Measurements from ENCODE around the gene CUEDC1.

The CUEDC1 gene

GRCh38 chr17:57887161-57887560, 68.1 kb downstream of the CUEDC1 start:
- peaks cover 13% of the 10 kb centered on the region for H3K27me3 ChIP-seq (ENCODE audit: insufficient read depth, low read length, poor library complexity)
- no peak overlapping the region for H3K9ac ChIP-seq (ENCODE audit: low read depth, low read length)
- no peak overlapping the region for H3K27ac ChIP-seq (ENCODE audit: low read length)
- H4K20me1 ChIP-seq (ENCODE audit: insufficient read depth, low read length) = 0 out of 2 replicates have a peak, but pooled peaks cover 4% of the 10 kb centered on the region
- H3K4me2 ChIP-seq (ENCODE audit: insufficient read depth, low read length) = no peak overlapping the region
- H3K79me2 ChIP-seq (ENCODE audit: insufficient read depth, low read length) = no peaks in the 10 kb centered on the region
- no peaks in the 10 kb centered on the region for H3K36me3 ChIP-seq (ENCODE audit: insufficient read depth, low read length)
- ATAC-seq (ENCODE audit: insufficient read depth, low read depth) = no peak
- no peaks in the 10 kb centered on the region for H3K4me1 ChIP-seq (ENCODE audit: insufficient read depth, low read length)
- no peak for TF ChIP-seq EZH2 (IDR thresholded peaks at IDR 0.05; ENCODE audit: borderline replicate concordance, low read depth, low read length, severe bottlenecking)
- TF ChIP-seq, protein P1, sequence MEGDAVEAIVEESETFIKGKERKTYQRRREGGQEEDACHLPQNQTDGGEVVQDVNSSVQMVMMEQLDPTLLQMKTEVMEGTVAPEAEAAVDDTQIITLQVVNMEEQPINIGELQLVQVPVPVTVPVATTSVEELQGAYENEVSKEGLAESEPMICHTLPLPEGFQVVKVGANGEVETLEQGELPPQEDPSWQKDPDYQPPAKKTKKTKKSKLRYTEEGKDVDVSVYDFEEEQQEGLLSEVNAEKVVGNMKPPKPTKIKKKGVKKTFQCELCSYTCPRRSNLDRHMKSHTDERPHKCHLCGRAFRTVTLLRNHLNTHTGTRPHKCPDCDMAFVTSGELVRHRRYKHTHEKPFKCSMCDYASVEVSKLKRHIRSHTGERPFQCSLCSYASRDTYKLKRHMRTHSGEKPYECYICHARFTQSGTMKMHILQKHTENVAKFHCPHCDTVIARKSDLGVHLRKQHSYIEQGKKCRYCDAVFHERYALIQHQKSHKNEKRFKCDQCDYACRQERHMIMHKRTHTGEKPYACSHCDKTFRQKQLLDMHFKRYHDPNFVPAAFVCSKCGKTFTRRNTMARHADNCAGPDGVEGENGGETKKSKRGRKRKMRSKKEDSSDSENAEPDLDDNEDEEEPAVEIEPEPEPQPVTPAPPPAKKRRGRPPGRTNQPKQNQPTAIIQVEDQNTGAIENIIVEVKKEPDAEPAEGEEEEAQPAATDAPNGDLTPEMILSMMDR (IDR thresholded peaks at IDR 0.05; ENCODE audit: borderline replicate concordance, extremely low read depth, low read length, poor library complexity, severe bottlenecking) = no peak
- H3K9me3 ChIP-seq (ENCODE audit: insufficient read depth, low read length, severe bottlenecking) = no peaks in the 10 kb centered on the region
- DNase-seq = no peak
- H2AFZ ChIP-seq (ENCODE audit: low read depth, low read length) = no peak overlapping the region
- H3K4me3 ChIP-seq (ENCODE audit: low read depth in 1 of 2, low read length in 2 of 2) = no peak overlapping the region

DNA sequence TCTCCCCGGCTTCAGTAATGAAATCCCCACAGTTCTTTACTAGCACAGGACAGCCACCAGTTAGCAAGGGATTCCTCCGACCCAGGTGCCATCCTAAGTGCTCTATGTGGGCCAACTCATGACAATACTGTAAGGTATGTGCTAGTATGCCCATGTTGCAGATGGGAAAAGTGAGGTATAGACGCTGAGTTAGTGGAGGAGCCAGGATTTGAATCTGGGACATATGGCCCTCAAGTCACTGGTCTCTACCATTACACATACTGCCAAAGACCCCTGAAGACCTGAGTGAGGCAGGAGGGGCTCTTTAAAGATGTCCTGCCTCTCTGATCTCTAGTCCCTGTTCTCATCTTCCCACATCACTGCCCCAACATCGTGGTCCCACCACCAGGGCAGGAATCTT, 69.2 kb downstream of the CUEDC1 start:
- Histone ChIP-seq H3K9me3 (ENCODE audit: insufficient read depth, low read length, severe bottlenecking) (no peaks in the 10 kb centered on the region), H3K27ac (ENCODE audit: low read length) (no peak overlapping the region), H3K9ac (ENCODE audit: low read depth, low read length) (no peak overlapping the region), H3K4me3 (ENCODE audit: low read depth in 1 of 2, low read length in 2 of 2) (no peak overlapping the region), H4K20me1 (ENCODE audit: insufficient read depth, low read length) (peaks cover 10% of the 10 kb centered on the region; the same call in 1 of the 2 replicates), H3K79me2 (ENCODE audit: insufficient read depth, low read length) (no peaks in the 10 kb centered on the region), H3K4me2 (ENCODE audit: insufficient read depth, low read length) (no peak overlapping the region), H3K27me3 (ENCODE audit: insufficient read depth, low read length, poor library complexity) (peaks cover 13% of the 10 kb centered on the region), H3K36me3 (ENCODE audit: insufficient read depth, low read length) (no peaks in the 10 kb centered on the region), H3K4me1 (ENCODE audit: insufficient read depth, low read length) (no peaks in the 10 kb centered on the region), H2AFZ (ENCODE audit: low read depth, low read length) (no peak overlapping the region)
- ATAC-seq (ENCODE audit: insufficient read depth, low read depth) (no peak), DNase-seq (no peak)
- TF ChIP-seq EZH2 (IDR thresholded peaks at IDR 0.05; ENCODE audit: borderline replicate concordance, low read depth, low read length, severe bottlenecking) = no peak
- TF ChIP-seq, protein P1 (IDR thresholded peaks at IDR 0.05; ENCODE audit: borderline replicate concordance, extremely low read depth, low read length, poor library complexity, severe bottlenecking) = no peak

DNA sequence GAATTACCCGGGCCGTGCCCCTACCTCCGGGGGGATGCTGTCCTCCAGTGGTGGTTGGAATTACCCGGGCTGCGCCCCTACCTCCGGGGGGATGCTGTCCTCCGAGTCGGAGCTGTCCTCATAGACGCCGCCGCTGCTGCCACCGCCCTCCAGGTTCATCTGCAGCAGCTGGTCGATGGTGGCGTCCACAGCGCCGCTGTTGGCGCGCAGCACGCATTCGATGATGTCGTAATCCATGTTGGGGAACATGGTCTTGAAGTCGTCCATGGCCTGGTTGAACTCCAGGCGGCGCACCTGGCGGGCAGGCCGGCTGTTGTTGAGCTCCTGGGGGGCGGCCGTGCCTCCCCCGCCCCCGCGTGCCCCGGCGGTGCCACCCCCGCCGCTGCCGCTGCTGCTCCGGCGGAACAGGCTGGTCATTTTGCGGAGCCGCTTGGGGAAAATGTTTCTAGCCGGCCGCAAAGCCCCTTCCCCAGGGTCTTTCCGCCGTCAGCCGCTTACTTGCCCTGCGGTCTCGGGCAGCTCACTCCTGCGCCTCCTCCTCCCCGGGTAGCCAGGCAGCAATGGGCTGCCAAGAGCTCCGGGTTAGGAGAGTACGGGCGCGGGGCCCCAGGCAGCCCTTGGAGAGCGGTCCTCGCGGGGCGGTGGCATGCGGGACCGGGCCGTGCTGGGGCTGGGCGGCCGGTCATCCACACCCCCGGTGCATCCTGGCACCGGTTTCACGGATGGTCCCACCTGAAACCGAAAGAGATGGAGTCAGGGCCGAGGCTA, 69.9 kb downstream of the CUEDC1 start:
- ATAC-seq (ENCODE audit: insufficient read depth, low read depth) (no peak), DNase-seq (no peak)
- H3K4me2 ChIP-seq (ENCODE audit: insufficient read depth, low read length) = no peak overlapping the region
- H3K4me1 ChIP-seq (ENCODE audit: insufficient read depth, low read length) = no peaks in the 10 kb centered on the region
- H3K4me3 ChIP-seq (ENCODE audit: low read depth in 1 of 2, low read length in 2 of 2) = no peak overlapping the region
- H3K9ac ChIP-seq (ENCODE audit: low read depth, low read length) = no peak overlapping the region
- H3K36me3 ChIP-seq (ENCODE audit: insufficient read depth, low read length) = no peaks in the 10 kb centered on the region
- H3K79me2 ChIP-seq (ENCODE audit: insufficient read depth, low read length) = no peaks in the 10 kb centered on the region
- no peak overlapping the region for H3K27ac ChIP-seq (ENCODE audit: low read length)
- peaks cover 10% of the 10 kb centered on the region; the same call in 1 of the 2 replicates for H4K20me1 ChIP-seq (ENCODE audit: insufficient read depth, low read length)
- TF ChIP-seq EZH2 (IDR thresholded peaks at IDR 0.05; ENCODE audit: borderline replicate concordance, low read depth, low read length, severe bottlenecking) = no peak
- TF ChIP-seq, protein P1 (IDR thresholded peaks at IDR 0.05; ENCODE audit: borderline replicate concordance, extremely low read depth, low read length, poor library complexity, severe bottlenecking) = no peak
- H3K9me3 ChIP-seq (ENCODE audit: insufficient read depth, low read length, severe bottlenecking) = no peaks in the 10 kb centered on the region
- H3K27me3 ChIP-seq (ENCODE audit: insufficient read depth, low read length, poor library complexity) = peaks cover 13% of the 10 kb centered on the region
- no peak overlapping the region for H2AFZ ChIP-seq (ENCODE audit: low read depth, low read length)

All from DND-41 (cell line).